ENCODE results near the gene GPR50. TPM values are rescaled to one million over a fixed set of nuclear protein-coding genes. Genes with fewer than 3 reads are reported as not detected.
A peak's percentile ranks its signal among the peaks of the same experiment; 100 is the strongest.

The GPR50 gene
- total RNA-seq, 1 experiment from 2014 or later, result not detected

DNA sequence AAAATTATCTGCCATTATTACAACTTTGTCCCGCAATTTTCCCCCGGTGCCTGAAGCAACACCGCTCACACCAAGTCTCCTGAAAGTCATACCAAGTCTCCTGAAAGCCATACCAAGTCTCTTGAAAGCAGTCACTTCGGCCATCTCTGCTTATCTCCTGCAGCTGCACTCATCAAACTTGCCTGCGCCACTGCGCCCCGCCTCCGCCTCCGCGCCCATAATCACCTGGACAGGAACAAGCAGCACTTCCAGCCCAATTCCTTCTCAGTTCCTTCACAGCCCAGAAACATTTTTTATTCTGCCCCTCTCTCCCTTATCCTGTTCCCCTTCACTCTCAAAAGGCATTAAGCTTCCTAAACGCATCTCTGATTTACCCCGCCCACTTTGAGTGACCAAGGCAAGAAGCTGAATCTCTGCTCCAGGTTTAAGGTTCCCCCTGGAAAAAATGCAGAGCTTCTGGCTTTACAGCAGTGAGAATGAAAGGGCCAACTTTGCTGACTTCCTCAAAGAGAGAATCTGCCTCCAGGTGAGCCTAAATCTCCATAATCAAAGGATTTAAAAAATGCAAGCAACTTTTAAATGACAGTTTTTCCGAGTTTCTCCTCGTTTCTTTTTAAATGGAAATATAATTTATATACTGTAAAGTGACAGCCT is 7.7 kb downstream of the GPR50 start:
- no peak for DNase-seq
- H3K4me3 Mint-ChIP-seq (ENCODE audit: low read depth, unreplicated experiment), result no peak overlapping the region
- intact Hi-C loops (cut with micrococcal nuclease; ENCODE audit: unreplicated experiment), result no loop called here
- H3K4me1 Mint-ChIP-seq (ENCODE audit: low read depth, unreplicated experiment), result no peaks in the 10 kb centered on the region
- H3K27me3 Mint-ChIP-seq (ENCODE audit: unreplicated experiment), result peaks cover 56% of the 10 kb centered on the region
- TF ChIP-seq, protein P1, sequence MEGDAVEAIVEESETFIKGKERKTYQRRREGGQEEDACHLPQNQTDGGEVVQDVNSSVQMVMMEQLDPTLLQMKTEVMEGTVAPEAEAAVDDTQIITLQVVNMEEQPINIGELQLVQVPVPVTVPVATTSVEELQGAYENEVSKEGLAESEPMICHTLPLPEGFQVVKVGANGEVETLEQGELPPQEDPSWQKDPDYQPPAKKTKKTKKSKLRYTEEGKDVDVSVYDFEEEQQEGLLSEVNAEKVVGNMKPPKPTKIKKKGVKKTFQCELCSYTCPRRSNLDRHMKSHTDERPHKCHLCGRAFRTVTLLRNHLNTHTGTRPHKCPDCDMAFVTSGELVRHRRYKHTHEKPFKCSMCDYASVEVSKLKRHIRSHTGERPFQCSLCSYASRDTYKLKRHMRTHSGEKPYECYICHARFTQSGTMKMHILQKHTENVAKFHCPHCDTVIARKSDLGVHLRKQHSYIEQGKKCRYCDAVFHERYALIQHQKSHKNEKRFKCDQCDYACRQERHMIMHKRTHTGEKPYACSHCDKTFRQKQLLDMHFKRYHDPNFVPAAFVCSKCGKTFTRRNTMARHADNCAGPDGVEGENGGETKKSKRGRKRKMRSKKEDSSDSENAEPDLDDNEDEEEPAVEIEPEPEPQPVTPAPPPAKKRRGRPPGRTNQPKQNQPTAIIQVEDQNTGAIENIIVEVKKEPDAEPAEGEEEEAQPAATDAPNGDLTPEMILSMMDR (IDR thresholded peaks at IDR 0.05; ENCODE audit: unreplicated experiment), result no peak
- H3K36me3 Mint-ChIP-seq (ENCODE audit: insufficient read depth, unreplicated experiment), result no peaks in the 10 kb centered on the region
- peaks cover 4% of the 10 kb centered on the region for H3K9me3 Mint-ChIP-seq (ENCODE audit: low read depth, unreplicated experiment)
- H3K27ac Mint-ChIP-seq (ENCODE audit: unreplicated experiment), result no peak overlapping the region
- no TSS peak for BruUV-seq (replicated peaks)
- CTCF ChIA-PET, result no interaction called here

DNA sequence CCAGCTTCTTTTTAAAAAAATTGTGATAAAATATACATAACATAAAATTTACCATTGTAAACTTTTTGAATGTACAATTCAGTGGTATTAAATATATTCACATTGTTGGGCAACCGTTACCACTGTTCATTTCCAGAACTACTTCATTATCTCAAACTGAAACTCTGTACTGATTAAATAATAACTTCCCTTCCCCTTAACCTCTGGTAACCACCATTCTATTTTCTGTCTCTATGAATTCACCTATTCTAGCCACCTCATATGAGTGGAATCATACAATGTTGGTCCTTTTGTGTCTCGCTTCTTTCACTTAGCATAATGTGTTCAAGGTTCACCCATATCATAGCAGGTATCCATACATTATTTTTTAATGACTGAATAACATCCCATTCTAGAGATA is 8.3 kb downstream of the GPR50 start:
- Mint-ChIP-seq H3K27ac (ENCODE audit: unreplicated experiment) (no peak overlapping the region), H3K36me3 (ENCODE audit: insufficient read depth, unreplicated experiment) (no peaks in the 10 kb centered on the region), H3K27me3 (ENCODE audit: unreplicated experiment) (peaks cover 56% of the 10 kb centered on the region), H3K4me3 (ENCODE audit: low read depth, unreplicated experiment) (no peak overlapping the region), H3K9me3 (ENCODE audit: low read depth, unreplicated experiment) (peaks cover 4% of the 10 kb centered on the region), H3K4me1 (ENCODE audit: low read depth, unreplicated experiment) (no peaks in the 10 kb centered on the region)
- CTCF ChIA-PET, result no interaction called here
- TF ChIP-seq, protein P1 (IDR thresholded peaks at IDR 0.05; ENCODE audit: unreplicated experiment), result no peak
- intact Hi-C loops (cut with micrococcal nuclease; ENCODE audit: unreplicated experiment), result no loop called here
- no TSS peak for BruUV-seq (replicated peaks)
- DNase-seq, result no peak

DNA sequence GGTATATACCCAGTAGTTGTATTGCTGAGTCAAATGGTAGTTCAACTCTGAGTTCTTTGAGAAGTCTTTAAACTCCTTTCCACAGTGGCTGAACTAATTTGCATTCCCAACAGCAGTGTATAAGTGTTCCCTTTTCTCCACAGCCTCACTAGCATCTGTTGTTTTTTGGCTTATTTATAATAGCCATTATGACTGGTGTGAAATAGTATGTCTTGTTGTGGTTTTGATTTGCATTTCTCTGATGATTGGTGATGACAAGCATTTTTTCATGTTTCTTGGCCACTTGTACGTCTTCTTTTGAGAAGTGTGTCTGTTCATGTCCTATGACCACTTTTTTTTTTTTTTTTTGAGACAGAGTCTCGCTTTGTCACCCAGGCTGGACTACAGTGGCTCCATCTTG is 30.5 kb downstream of the GPR50 start:
- no TSS peak for BruUV-seq (replicated peaks)
- Mint-ChIP-seq H3K9me3 (ENCODE audit: low read depth, unreplicated experiment) (peaks cover 3% of the 10 kb centered on the region), H3K36me3 (ENCODE audit: insufficient read depth, unreplicated experiment) (no peaks in the 10 kb centered on the region), H3K27me3 (ENCODE audit: unreplicated experiment) (no peaks in the 10 kb centered on the region), H3K4me1 (ENCODE audit: low read depth, unreplicated experiment) (no peaks in the 10 kb centered on the region), H3K27ac (ENCODE audit: unreplicated experiment) (no peak overlapping the region), H3K4me3 (ENCODE audit: low read depth, unreplicated experiment) (no peak overlapping the region)
- CTCF ChIA-PET, result no interaction called here
- intact Hi-C loops (cut with micrococcal nuclease; ENCODE audit: unreplicated experiment), result no loop called here
- no peak for DNase-seq
- TF ChIP-seq, protein P1 (IDR thresholded peaks at IDR 0.05; ENCODE audit: unreplicated experiment), result no peak

DNA sequence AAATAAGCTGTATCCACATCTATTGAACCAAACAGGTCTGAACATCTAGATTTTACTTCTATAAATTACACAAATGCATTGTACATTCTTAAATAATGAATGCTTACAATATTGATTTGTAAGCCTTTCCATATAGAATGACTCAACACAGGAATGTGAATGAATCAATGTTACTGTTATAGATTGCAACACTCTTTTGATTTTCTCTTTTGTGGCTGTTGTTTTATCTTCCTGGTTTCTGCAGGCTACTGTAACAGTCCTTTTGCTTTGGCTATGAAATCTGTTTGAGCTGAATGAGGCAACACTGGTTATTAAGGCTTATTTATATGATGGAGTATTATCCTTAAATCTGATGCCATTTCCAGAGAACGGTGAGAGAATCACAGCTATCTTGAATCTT is 49.5 kb downstream of the GPR50 start:
- DNase-seq, result no peak

More for the DNA sequence above, 49.5 kb downstream of the GPR50 start:
- peaks cover under 1% of the 10 kb centered on the region for H3K9me3 Mint-ChIP-seq (ENCODE audit: low read depth, unreplicated experiment)
- no TSS peak for BruUV-seq (replicated peaks)
- no peaks in the 10 kb centered on the region for H3K36me3 Mint-ChIP-seq (ENCODE audit: insufficient read depth, unreplicated experiment)
- H3K4me3 Mint-ChIP-seq (ENCODE audit: low read depth, unreplicated experiment), result no peak overlapping the region
- intact Hi-C loops (cut with micrococcal nuclease; ENCODE audit: unreplicated experiment), result no loop called here
- TF ChIP-seq, protein P1 (IDR thresholded peaks at IDR 0.05; ENCODE audit: unreplicated experiment), result no peak
- CTCF ChIA-PET, result no interaction called here
- H3K4me1 Mint-ChIP-seq (ENCODE audit: low read depth, unreplicated experiment), result peaks cover 15% of the 10 kb centered on the region
- peak overlapping the region; percentile 21 for H3K27ac Mint-ChIP-seq (ENCODE audit: unreplicated experiment)
- H3K27me3 Mint-ChIP-seq (ENCODE audit: unreplicated experiment), result no peaks in the 10 kb centered on the region
